ENCODE results near the gene IL10RA.

- no peak for TF ChIP-seq CTCF (conservative IDR thresholded peaks at IDR 0.05; ENCODE audit: low read depth, low read length)
- no peak for TF ChIP-seq EZH2 (IDR thresholded peaks at IDR 0.05; ENCODE audit: low read length, unreplicated experiment)
- no peak for TF ChIP-seq EZH2phosphoT487 (IDR thresholded peaks at IDR 0.05; ENCODE audit: borderline replicate concordance, low read length)
Measured at GRCh38 chr11:118050208-118050891, 64.2 kb downstream of the IL10RA start.
